HCT116 (cell line): Measurements from ENCODE around the gene C1orf122. TPM values are rescaled to one million over a fixed set of nuclear protein-coding genes. Genes with fewer than 3 reads are reported as not detected.

ENCODE experiments used
- ATAC-seq: fragments of 200-7000 bp; cut with Tn5 transposase; 2 replicates; pipeline ENCODE4 v1.9.1; 2020; ENCODE audit warnings: mild to moderate bottlenecking, moderate library complexity
- BruUV-seq: library from RNA; stranded (reverse); fragments of 400-500 nt; replicated peaks from 2 replicates; lab custom pipeline; 2021; lab: Mats Ljungman, UMichigan
- CTCF ChIA-PET: fragments of 300-600 bp; sonication (Branson Sonifier 250); formaldehyde crosslinking; loops from one replicate; lab custom pipeline; 2021; ENCODE audit warnings: antibody characterized with exemption; lab: Charles Lee
- POLR2A ChIA-PET: fragments of 300-600, 350-600 bp; sonication (Branson Sonifier 250); formaldehyde crosslinking; loops from one replicate; lab custom pipeline; 2021; ENCODE audit warnings: antibody characterized with exemption; lab: Charles Lee
- RAD21 ChIA-PET, 2 experiments: fragments of 300-600 bp; sonication (Branson Sonifier 250); formaldehyde crosslinking; loops; one replicate each; lab custom pipeline; 2023; ENCODE audit warnings: low total read pairs in 2 of 2; ENCODE audit not compliant: uncharacterized antibody in 2 of 2, unreplicated experiment in 2 of 2, low non-redundant PET in 1 of 2; lab: Charles Lee
- DNase-seq: peaks from one replicate; pipeline ENCODE4 v3.0.0-alpha.2; 2010; ENCODE audit warnings: low read depth, low spot score
- H2AFZ ChIP-seq: fragments of 200-600 bp; shearing (Covaris generic), sonication (generic); 2 replicates; pipeline ENCODE4 v1.6.1; 2017; ENCODE audit warnings: low read depth, mixed run types, mixed read lengths, antibody characterized with exemption, low read length; ENCODE audit not compliant: poor library complexity, severe bottlenecking
- H3K27ac ChIP-seq: 2 replicates; pipeline ENCODE4 v1.5.1; 2012; ENCODE audit warnings: low read depth, low read length
- H3K27me3 ChIP-seq: fragments of 200-600 bp; sonication (generic); 2 replicates; pipeline ENCODE4 v1.6.1; 2016; ENCODE audit warnings: mixed run types, low read length, mixed read lengths; ENCODE audit not compliant: insufficient read depth
- H3K36me3 ChIP-seq, 2 experiments: fragments of 200-500 bp in 1 of 2; fragments of 200-600 bp in 1 of 2; sonication (Bioruptor generic) in 1 of 2; sonication (generic) in 1 of 2; 2 replicates each; pipeline versions ENCODE4 v1.5.1 to v1.6.1; 2014 to 2016; ENCODE audit warnings: low read length in 2 of 2, inconsistent platforms in 1 of 2, mixed read lengths in 1 of 2, mixed run types in 1 of 2; ENCODE audit not compliant: insufficient read depth in 2 of 2, control insufficient read depth in 1 of 2
- H3K4me1 ChIP-seq, 2 experiments: fragments of 200-600 bp in 1 of 2; sonication (generic) in 1 of 2; 2 replicates each; pipeline versions ENCODE4 v1.5.1 to v1.6.1; 2012 to 2017; ENCODE audit warnings: low read length in 2 of 2, inconsistent platforms in 1 of 2, mild to moderate bottlenecking in 1 of 2, mixed read lengths in 1 of 2, mixed run types in 1 of 2, moderate library complexity in 1 of 2; ENCODE audit not compliant: insufficient read depth in 2 of 2, control insufficient read depth in 1 of 2
- H3K4me2 ChIP-seq: fragments of 200-600 bp; sonication (generic); 2 replicates; pipeline ENCODE4 v1.6.1; 2017; ENCODE audit warnings: mixed run types, low read length, mixed read lengths
- H3K4me3 ChIP-seq, 2 experiments: fragments of 200-600 bp in 1 of 2; sonication (generic) in 1 of 2; replicated peaks in 1 of 2; 2 replicates each; pipeline ENCODE4 v1.5.1; 2011 to 2016; ENCODE audit warnings: low read length in 2 of 2, control low read depth in 1 of 2, low read depth in 1 of 2, mild to moderate bottlenecking in 1 of 2, mixed read lengths in 1 of 2, mixed run types in 1 of 2
- H3K79me2 ChIP-seq: fragments of 200-600 bp; sonication (generic); 2 replicates; pipeline ENCODE4 v1.6.1; 2017; ENCODE audit warnings: mild to moderate bottlenecking, mixed run types, low read length, moderate library complexity, mixed read lengths; ENCODE audit not compliant: insufficient read depth
- H3K9ac ChIP-seq: fragments of 200-600 bp; sonication (generic); 2 replicates; pipeline ENCODE4 v1.6.1; 2016; ENCODE audit warnings: low read length, mixed read lengths
- H3K9me2 ChIP-seq: fragments of 200-600 bp; sonication (generic), shearing (Covaris generic); 2 replicates; pipeline ENCODE4 v1.6.1; 2017; ENCODE audit warnings: mixed run types, mild to moderate bottlenecking, moderate library complexity; ENCODE audit not compliant: insufficient read depth
- H3K9me3 ChIP-seq, 2 experiments: fragments of 200-500 bp in 1 of 2; fragments of 200-600 bp in 1 of 2; sonication (Bioruptor generic) in 1 of 2; sonication (generic) in 1 of 2; 2 replicates each; pipeline ENCODE4 v1.6.1; 2014 to 2017; ENCODE audit warnings: low read length in 2 of 2, mixed read lengths in 2 of 2, inconsistent platforms in 1 of 2, low read depth in 1 of 2, mild to moderate bottlenecking in 1 of 2, mixed run types in 1 of 2, moderate library complexity in 1 of 2; ENCODE audit not compliant: control insufficient read depth in 1 of 2, insufficient read depth in 1 of 2
- H4K20me1 ChIP-seq: fragments of 200-600 bp; sonication (generic), shearing (Covaris generic); 2 replicates; pipeline ENCODE4 v1.6.1; 2017; ENCODE audit warnings: mixed run types, mild to moderate bottlenecking, moderate library complexity; ENCODE audit not compliant: insufficient read depth
- ATF3 ChIP-seq: IDR thresholded peaks from 2 replicates; pipeline ENCODE4 v1.6.1; 2012
- CBX3 ChIP-seq: IDR thresholded peaks from 2 replicates; pipeline ENCODE4 v1.6.1; 2012; ENCODE audit warnings: low read depth
- EGR1 ChIP-seq: IDR thresholded peaks from 2 replicates; pipeline ENCODE4 v1.6.1; 2012; ENCODE audit warnings: low read depth
- EZH2 ChIP-seq: fragments of 200-600 bp; sonication (generic); IDR thresholded peaks from 2 replicates; pipeline ENCODE4 v1.6.1; 2017; ENCODE audit warnings: antibody characterized with exemption, mixed run types
- EZH2phosphoT487 ChIP-seq: fragments of 200-600 bp; IDR thresholded peaks from 2 replicates; pipeline ENCODE4 v1.6.1; 2018; ENCODE audit warnings: antibody characterized with exemption, borderline replicate concordance
- JUND ChIP-seq: IDR thresholded peaks from 2 replicates; pipeline ENCODE4 v1.6.1; 2012
- MAX ChIP-seq: IDR thresholded peaks from 2 replicates; pipeline ENCODE4 v1.6.1; 2012
- POLR2A ChIP-seq: IDR thresholded peaks from 2 replicates; pipeline ENCODE4 v1.7.0; 2011; ENCODE audit warnings: borderline replicate concordance; ENCODE audit not compliant: insufficient read depth, insufficient read length; ENCODE audit errors: extremely low read depth
- POLR2AphosphoS5 ChIP-seq: IDR thresholded peaks from 2 replicates; pipeline ENCODE4 v1.6.1; 2011; ENCODE audit warnings: mild to moderate bottlenecking, low read depth, low read length, moderate library complexity
- SRF ChIP-seq: IDR thresholded peaks from 2 replicates; pipeline ENCODE4 v1.6.1; 2012; ENCODE audit warnings: low read depth
- TCF7L2 ChIP-seq: IDR thresholded peaks from 2 replicates; pipeline ENCODE4 v1.7.0; 2011; ENCODE audit warnings: borderline replicate concordance, inconsistent platforms; ENCODE audit not compliant: insufficient read depth, insufficient read length; ENCODE audit errors: extremely low read depth
- YY1 ChIP-seq: IDR thresholded peaks from 2 replicates; pipeline ENCODE4 v1.6.1; 2011; ENCODE audit warnings: low read length, low read depth, moderate library complexity, mild to moderate bottlenecking; ENCODE audit not compliant: insufficient replicate concordance; ENCODE audit errors: extremely low read depth
- ZBTB33 ChIP-seq: IDR thresholded peaks from 2 replicates; pipeline ENCODE4 v1.6.1; 2011; ENCODE audit warnings: mild to moderate bottlenecking, low read length, moderate library complexity; ENCODE audit not compliant: insufficient replicate concordance; ENCODE audit errors: extremely low read depth
- intact Hi-C: fragments of 100-400 bp; cut with micrococcal nuclease; formaldehyde crosslinking; loops from 2 replicates; pipeline ENCODE4 v1.10.0; 2022
- total RNA-seq: library from RNA; stranded (reverse); gene quantifications from one replicate; pipeline ENCODE4 v1.2.1, GENCODE V29; 2021; ENCODE audit not compliant: unreplicated experiment

C1orf122 gene
- total RNA-seq, 1 experiment from 2014 or later, result 34.2 TPM

- peaks cover 32% of the 10 kb centered on the region for H3K79me2 ChIP-seq
- POLR2A ChIA-PET, result no interaction called here
- H3K36me3 ChIP-seq, result peaks cover 27 to 28% of the 10 kb centered on the region in 2 experiments; a peak in 3 of 4 replicates
- no peak overlapping the region for H3K4me3 ChIP-seq
- H3K9ac ChIP-seq, result no peak overlapping the region
- H2AFZ ChIP-seq, result no peak overlapping the region
- TF ChIP-seq POLR2AphosphoS5 (no peak), EZH2phosphoT487 (no peak), POLR2A (no peak), EGR1 (no peak), ATF3 (no peak), JUND (no peak), EZH2 (no peak), SRF (no peak), ZBTB33 (no peak), CBX3 (no peak), YY1 (no peak), TCF7L2 (no peak), MAX (no peak)
- TF ChIP-seq, all 23 proteins: peak for 0
- Histone ChIP-seq H3K27ac (no peak overlapping the region), H3K27me3 (no peaks in the 10 kb centered on the region), H3K9me3 (no peaks in the 10 kb centered on the region), H4K20me1 (no peaks in the 10 kb centered on the region), H3K4me1 (no peaks in the 10 kb centered on the region), H3K9me2 (no peaks in the 10 kb centered on the region), H3K4me2 (no peak overlapping the region)
- ChIA-PET RAD21 (no interaction called here), CTCF (no interaction called here)
- intact Hi-C loops, result no loop called here
- no TSS peak for BruUV-seq
- no peak for DNase-seq
- no peak for ATAC-seq
These were observed 32.1 kb downstream of the C1orf122 start for GRCh38 chr1:37839676-37840075.
